Ishikawa (cell line): ENCODE data around the gene GHRL.

Experiments used
- CEBPB ChIP-seq: IDR thresholded peaks from 2 replicates; pipeline ENCODE4 v1.6.1; 2012
- CREB1 ChIP-seq: IDR thresholded peaks from 2 replicates; pipeline ENCODE4 v1.6.1; 2012; ENCODE audit warnings: low read depth
- EGR1 ChIP-seq: IDR thresholded peaks from 2 replicates; pipeline ENCODE4 v1.6.1; 2012
- EP300 ChIP-seq: IDR thresholded peaks from 2 replicates; pipeline ENCODE4 v1.6.1; 2012; ENCODE audit warnings: borderline replicate concordance
- FOXM1 ChIP-seq: IDR thresholded peaks from 2 replicates; pipeline ENCODE4 v1.6.1; 2012; ENCODE audit warnings: low read depth, borderline replicate concordance
- NFIC ChIP-seq: IDR thresholded peaks from 2 replicates; pipeline ENCODE4 v1.6.1; 2012
- RAD21 ChIP-seq: IDR thresholded peaks from 2 replicates; pipeline ENCODE4 v1.6.1; 2012; ENCODE audit warnings: low read depth
- TAF1 ChIP-seq: IDR thresholded peaks from 2 replicates; pipeline ENCODE4 v1.6.1; 2012; ENCODE audit warnings: low read depth, mild to moderate bottlenecking
- TCF12 ChIP-seq: IDR thresholded peaks from 2 replicates; pipeline ENCODE4 v1.6.1; 2012; ENCODE audit warnings: low read depth
- TEAD4 ChIP-seq: IDR thresholded peaks from 2 replicates; pipeline ENCODE4 v1.6.1; 2012
- USF1 ChIP-seq: IDR thresholded peaks from 2 replicates; pipeline ENCODE4 v1.6.1; 2012
- YY1 ChIP-seq: IDR thresholded peaks from 2 replicates; pipeline ENCODE4 v1.6.1; 2012; ENCODE audit warnings: low read depth
- ZBTB7A ChIP-seq: IDR thresholded peaks from 2 replicates; pipeline ENCODE4 v1.6.1; 2012; ENCODE audit warnings: low read depth
- TF ChIP-seq, protein P1 (sequence below): IDR thresholded peaks from 2 replicates; pipeline ENCODE4 v1.6.1; 2012
- TF ChIP-seq, protein P2 (sequence below): IDR thresholded peaks from 2 replicates; pipeline ENCODE4 v1.6.1; 2012; ENCODE audit warnings: low read depth, mild to moderate bottlenecking

GHRL gene

DNA sequence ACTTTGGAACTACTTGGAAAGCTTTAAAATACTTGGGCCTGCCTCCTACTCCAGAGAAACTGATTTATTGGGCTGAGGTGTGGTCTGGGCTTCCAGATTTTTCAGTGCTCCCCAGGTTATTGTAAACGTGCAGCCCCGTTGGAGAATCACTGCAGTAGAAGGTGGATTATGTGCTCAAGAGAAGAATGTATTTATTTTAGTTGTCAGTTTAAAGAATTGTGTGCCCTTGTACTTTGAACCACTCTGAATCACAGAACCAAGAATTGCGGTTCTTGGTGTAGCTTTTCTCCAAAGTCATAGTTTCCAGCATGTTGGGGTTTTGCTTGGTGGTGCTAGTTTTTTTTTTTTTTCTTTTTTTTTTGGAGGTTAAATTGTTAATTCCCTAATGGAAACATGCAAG lies 42.9 kb downstream of the GHRL start:
- TF ChIP-seq TAF1, result no peak
- no peak for TF ChIP-seq USF1
- TF ChIP-seq RAD21, result no peak
- no peak for TF ChIP-seq YY1
- no peak for TF ChIP-seq FOXM1
- TF ChIP-seq, protein P1, sequence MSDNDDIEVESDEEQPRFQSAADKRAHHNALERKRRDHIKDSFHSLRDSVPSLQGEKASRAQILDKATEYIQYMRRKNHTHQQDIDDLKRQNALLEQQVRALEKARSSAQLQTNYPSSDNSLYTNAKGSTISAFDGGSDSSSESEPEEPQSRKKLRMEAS, result no peak
- TF ChIP-seq CREB1, result no peak
- TF ChIP-seq, protein P2, sequence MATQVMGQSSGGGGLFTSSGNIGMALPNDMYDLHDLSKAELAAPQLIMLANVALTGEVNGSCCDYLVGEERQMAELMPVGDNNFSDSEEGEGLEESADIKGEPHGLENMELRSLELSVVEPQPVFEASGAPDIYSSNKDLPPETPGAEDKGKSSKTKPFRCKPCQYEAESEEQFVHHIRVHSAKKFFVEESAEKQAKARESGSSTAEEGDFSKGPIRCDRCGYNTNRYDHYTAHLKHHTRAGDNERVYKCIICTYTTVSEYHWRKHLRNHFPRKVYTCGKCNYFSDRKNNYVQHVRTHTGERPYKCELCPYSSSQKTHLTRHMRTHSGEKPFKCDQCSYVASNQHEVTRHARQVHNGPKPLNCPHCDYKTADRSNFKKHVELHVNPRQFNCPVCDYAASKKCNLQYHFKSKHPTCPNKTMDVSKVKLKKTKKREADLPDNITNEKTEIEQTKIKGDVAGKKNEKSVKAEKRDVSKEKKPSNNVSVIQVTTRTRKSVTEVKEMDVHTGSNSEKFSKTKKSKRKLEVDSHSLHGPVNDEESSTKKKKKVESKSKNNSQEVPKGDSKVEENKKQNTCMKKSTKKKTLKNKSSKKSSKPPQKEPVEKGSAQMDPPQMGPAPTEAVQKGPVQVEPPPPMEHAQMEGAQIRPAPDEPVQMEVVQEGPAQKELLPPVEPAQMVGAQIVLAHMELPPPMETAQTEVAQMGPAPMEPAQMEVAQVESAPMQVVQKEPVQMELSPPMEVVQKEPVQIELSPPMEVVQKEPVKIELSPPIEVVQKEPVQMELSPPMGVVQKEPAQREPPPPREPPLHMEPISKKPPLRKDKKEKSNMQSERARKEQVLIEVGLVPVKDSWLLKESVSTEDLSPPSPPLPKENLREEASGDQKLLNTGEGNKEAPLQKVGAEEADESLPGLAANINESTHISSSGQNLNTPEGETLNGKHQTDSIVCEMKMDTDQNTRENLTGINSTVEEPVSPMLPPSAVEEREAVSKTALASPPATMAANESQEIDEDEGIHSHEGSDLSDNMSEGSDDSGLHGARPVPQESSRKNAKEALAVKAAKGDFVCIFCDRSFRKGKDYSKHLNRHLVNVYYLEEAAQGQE, result no peak
- TF ChIP-seq TCF12, result no peak
- no peak for TF ChIP-seq EGR1
- no peak for TF ChIP-seq TEAD4
- TF ChIP-seq ZBTB7A, result no peak
- no peak for TF ChIP-seq EP300

DNA sequence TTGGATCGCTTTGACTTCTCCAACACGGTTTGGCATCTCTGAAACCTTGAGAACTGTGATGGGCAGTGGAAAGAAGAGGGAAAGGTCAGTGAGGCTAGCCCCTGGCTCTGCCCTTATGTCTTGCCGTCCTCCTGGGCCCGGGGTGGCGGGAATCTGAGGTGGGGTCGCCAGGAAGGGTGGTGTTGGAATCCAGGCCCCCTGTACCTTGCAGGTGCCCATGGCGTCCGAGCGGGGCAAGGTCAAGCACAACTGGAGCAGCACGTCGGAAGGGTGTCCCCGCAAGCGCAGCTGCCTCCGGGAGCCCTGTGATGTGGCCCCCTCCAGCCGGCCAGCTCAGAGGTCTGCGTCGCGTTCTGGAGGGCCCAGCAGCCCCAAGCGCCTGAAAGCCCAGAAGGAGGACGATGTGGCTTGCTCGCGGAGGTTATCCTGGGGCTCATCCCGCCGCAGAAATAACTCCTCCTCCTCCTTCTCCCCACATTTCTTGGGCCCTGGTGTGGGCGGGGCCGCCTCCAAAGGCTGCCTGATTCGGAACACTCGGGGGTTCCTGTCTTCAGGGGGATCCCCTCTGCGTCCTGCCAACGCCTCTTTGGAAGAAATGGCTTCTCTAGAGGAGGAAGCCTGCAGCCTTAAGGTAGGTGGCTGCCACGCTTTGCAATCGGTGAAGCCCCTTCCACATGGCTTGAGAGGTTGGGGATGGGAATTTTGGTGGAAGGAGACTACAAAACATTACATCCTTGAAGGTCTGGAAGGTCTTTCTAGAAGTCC lies 43.6 kb downstream of the GHRL start:
- TF ChIP-seq NFIC (no peak), YY1 (no peak), EP300 (no peak), USF1 (no peak), TAF1 (no peak), EGR1 (no peak), CREB1 (no peak)
- TF ChIP-seq, protein P2, result no peak
- TF ChIP-seq, protein P1, result no peak

GRCh38 chr3:10248184-10248983 lies 44.4 kb downstream of the GHRL start, which contains the start of gene TATDN2:
TATDN2 (plus strand) TSS chr3:10248459; CDS start chr3:10249201, 742 bp downstream.
- TF ChIP-seq RAD21 (no peak), ZBTB7A (no peak), NFIC (peak; percentile 52; the same call in 1 of the 2 replicates), TEAD4 (no peak), EP300 (peak; percentile 30; the same call in 1 of the 2 replicates), TCF12 (peak; percentile 70), USF1 (peak; percentile 90), YY1 (0 out of 2 replicates have a peak, but pooled peaks have one; percentile 4), EGR1 (no peak), FOXM1 (no peak), TAF1 (no peak; the same call in 1 of the 2 replicates), CEBPB (no peak), CREB1 (peak; percentile 38; the same call in 1 of the 2 replicates)
- TF ChIP-seq, protein P2, result no peak
- TF ChIP-seq, protein P1, result peak; percentile 99
